HG02884 (cell line): ENCODE data around the gene VASH1.
"Not testable (repeated sequence)": the region's sequence is repeated elsewhere in the genome, so short reads cannot be mapped to it uniquely, and the experiment has no call there.

ENCODE experiments used
- ATAC-seq: cut with Tn5 transposase; IDR thresholded peaks from one replicate; pipeline ENCODE4 v1.9.1; 2021; ENCODE audit warnings: mild to moderate bottlenecking, moderate library complexity; ENCODE audit not compliant: unreplicated experiment

Gene VASH1

GRCh38 chr14:76761136-76761959 is at the start of gene VASH1:
VASH1 (plus strand) TSS chr14:76761468; CDS start chr14:76762822, 1,354 bp downstream.
- peak; percentile 90 for ATAC-seq

DNA sequence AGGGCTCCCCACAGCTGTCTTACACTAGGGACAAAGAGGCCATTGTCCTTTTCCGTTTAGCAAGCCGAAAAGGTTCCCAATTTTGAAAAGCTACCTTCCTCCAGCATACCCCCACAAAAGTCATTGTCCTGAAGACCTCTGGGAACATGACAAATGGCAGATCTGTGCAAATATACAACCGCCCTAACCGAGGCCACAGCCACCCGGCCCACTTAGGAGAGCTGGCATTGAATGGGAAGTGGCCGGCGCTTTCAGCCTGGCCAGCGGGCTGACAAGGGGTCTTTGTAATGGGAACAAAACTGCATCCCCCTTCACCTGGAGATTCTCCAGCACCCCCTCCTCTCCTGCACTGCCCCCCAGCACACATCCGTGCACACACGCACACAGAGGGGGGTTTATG is 48.1 kb upstream of the VASH1 start:
- ATAC-seq = no peak

GRCh38 chr14:76714470-76714869 is 46.8 kb upstream of the VASH1 start:
- no peak for ATAC-seq

- no peak for ATAC-seq
These were observed 46.2 kb upstream of the VASH1 start for GRCh38 chr14:76715101-76715500.

GRCh38 chr14:76715511-76716081 is 45.7 kb upstream of the VASH1 start:
- no peak for ATAC-seq

GRCh38 chr14:76716285-76716684 is 45.0 kb upstream of the VASH1 start:
- ATAC-seq = no peak

DNA sequence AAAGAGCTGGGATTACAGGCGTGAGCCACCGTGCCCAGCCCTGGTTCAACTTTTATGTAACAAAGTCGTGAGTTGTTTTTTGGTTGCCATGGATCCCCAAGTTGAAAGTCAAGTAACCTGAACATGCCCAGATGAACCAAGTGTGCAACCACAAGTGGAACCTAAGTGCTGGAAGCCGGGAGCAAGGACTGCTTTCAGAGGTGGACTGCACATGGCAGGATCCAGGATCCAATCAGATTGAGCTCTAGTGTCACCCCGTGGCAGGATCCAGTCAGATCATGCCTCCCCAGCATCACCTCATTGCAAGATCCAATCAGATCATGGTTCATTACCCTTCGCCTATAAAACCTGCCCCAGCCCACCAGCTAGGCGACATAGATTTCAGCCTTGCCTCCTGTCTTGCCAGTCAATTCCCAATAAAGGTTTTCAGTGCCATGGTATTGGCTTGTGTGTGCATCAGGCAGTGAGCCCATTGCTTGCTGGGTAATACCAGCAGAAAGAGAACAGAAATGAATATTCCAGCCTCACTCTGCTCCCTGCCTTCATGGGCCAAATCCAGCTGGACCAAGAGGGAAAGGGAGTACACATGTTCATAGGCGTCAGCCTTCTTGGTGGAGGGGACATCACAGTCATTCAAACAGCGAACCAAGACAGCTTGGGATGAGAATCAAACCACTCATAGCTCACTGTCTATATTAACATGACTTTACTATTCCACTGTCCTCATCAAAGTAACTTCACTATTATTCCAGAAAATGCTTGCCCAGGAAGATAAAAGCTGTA is 43.6 kb upstream of the VASH1 start:
- ATAC-seq = no peak

DNA sequence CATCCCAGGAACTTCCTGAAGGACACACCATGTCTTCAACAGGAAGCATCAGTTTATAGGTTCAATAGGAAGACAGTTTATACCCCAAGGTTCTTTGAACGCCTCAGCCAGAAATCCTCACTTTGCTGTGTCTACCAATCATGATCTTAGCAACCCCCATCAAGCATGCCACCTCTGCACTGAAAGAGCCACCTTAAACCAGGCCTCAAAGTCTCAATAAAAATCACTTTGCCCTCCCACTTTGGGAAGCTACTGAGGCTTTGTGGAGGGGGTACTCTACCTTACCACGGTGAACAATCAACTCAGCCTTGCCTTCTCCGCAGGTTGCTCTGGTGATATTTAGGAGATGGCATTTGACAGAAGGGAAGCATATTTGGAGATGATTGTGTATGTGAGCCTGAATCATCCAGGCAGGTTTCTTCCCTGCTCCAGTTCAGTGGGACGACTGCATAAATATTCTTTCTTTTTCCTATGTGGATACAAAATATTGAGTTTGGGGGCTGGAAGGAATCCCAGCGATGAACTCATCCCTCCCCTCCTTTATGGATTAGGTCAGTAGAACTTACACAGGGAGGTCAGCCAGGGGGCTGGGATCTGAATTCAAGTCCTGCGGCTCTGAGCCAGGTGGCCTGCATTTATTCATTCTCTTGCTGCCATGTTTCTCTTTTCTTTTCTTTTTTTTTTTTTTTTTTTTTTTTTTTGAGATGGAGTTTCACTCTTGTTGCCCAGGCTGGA is 42.8 kb upstream of the VASH1 start:
- no peak for ATAC-seq

GRCh38 chr14:76719666-76720065 is 41.6 kb upstream of the VASH1 start:
- no peak for ATAC-seq

GRCh38 chr14:76720382-76720813 is 40.9 kb upstream of the VASH1 start:
- ATAC-seq = peak; percentile 72

DNA sequence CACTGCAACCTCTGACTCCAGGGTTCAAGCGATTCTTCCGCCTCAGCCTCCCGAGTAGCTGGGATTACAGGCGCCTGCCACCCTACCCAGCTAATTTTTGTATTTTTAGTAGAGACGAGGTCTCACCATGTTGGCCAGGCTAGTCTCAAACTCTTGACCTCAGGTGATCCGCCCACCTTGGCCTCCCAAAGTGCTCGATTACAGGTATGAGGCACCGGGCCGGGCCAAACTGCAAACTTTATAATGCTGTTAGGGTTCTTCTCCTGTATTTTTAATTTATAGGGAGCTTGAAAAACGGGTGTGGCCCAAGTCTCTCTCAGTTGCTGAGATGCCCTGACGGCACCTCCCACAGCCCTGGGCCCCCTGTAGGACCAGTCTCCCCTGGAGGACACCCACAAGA is 39.8 kb upstream of the VASH1 start:
- not testable (repeated sequence) for ATAC-seq

- ATAC-seq = no peak
These were observed 36.4 kb upstream of the VASH1 start for GRCh38 chr14:76724651-76725550.

DNA sequence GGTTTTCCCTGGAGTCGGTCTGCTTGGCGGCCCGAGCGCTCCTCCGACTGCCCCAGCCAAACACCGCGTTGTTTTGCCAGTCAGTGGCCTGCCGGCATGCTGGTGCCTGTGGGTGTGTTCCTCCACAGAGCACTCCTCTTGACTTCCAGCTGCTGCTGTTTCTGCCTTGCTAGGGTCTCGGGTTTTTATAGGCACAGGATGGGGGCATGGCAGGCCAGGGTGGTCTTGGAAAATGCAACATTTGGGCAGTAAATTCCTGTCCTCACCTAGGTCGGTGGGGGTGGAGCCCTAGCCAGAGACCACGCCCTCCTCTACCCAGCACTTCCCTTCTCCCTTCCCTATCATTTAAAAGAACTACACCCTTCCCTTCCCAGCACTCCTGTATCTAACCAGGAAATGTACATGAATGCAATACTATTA is 34.7 kb upstream of the VASH1 start:
- no peak for ATAC-seq

DNA sequence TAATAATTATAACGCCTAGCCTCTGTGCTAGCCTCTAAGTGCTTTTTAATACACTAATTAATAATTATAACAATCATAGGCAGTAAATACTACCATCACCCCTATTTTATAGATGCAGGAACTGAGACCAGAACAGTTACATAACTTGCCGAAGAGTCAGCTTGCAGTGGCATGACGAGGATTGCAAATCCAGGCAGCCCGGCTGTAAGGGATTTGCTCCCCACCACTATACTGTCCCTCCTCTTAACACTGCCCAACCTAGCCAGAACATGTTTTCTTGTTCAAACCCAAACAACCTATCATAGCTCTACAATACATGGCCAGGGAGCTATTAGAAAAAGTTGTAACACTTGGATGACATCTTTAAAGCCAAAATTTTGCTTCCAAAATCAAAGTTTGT is 33.9 kb upstream of the VASH1 start:
- ATAC-seq = no peak

DNA sequence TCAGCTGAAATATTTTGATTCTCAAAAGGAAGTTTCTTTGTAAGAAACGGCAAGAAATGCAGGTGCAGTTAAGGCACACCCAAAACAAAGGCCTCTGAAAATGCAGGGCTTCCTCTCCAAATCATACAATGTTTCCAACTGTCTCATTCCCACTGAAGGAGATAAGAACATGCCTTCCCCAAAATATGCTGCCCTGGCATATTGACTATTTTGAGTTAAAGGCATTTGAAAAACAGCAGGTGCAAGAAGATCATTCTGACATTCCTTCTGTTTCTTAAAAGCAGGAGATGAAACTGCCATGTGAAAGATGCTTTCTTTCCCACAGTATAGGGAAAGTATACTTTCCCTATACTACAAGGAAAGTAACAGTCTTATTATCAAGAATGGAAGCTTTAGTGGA is 33.4 kb upstream of the VASH1 start:
- no peak for ATAC-seq

DNA sequence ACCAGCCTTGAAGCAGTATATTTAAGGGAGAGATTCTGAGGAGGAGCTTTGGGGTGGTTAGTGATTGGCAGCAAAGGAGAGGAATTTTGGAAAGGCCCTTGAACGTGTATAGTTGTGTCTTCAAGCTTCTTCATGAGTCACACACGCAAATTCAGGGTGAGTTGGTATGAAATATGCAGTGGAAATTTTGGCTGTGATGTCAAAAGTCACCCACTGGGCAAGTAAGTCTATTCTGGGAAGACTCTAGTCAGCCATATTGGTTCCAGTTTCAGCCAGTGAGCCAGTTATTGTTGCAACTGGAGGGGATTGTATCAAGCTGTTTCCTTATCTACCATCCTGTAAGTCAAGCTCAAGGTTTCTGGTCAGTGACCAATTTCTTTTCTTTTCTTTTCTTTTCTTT is 32.0 kb upstream of the VASH1 start:
- ATAC-seq = no peak

GRCh38 chr14:76729953-76730505 is 31.2 kb upstream of the VASH1 start:
- ATAC-seq = no peak

DNA sequence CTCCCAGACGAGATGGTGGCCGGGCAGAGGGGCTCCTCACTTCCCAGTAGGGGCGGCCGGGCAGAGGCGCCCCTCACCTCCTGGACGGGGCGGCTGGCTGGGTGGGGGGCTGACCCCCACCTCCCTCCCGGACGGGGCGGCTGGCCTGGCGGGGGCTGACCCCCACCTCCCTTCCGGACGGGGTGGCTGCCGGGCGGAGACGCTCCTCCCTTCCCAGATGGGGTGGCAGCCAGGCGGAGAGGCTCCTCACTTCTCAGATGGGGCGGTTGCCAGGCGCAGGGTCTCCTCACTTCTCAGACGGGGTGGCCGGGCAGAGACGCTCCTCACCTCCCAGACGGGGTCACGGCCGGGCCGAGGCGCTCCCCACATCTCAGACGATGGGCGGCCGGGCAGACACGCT is 26.8 kb upstream of the VASH1 start:
- ATAC-seq = not testable (repeated sequence)

GRCh38 chr14:76736514-76736913 is 24.8 kb upstream of the VASH1 start:
- ATAC-seq = no peak

- ATAC-seq = no peak
These were observed 20.2 kb upstream of the VASH1 start for GRCh38 chr14:76741074-76741473.
